NCI-H187 treated with DMSO at 0.1 percent for 48 hours (cell line): ENCODE data around the gene TWIST2.

Source experiments
- DNase-seq: peaks from one replicate; lab custom pipeline; 2025; lab: John Stamatoyannopoulos, UW

The TWIST2 gene

DNA sequence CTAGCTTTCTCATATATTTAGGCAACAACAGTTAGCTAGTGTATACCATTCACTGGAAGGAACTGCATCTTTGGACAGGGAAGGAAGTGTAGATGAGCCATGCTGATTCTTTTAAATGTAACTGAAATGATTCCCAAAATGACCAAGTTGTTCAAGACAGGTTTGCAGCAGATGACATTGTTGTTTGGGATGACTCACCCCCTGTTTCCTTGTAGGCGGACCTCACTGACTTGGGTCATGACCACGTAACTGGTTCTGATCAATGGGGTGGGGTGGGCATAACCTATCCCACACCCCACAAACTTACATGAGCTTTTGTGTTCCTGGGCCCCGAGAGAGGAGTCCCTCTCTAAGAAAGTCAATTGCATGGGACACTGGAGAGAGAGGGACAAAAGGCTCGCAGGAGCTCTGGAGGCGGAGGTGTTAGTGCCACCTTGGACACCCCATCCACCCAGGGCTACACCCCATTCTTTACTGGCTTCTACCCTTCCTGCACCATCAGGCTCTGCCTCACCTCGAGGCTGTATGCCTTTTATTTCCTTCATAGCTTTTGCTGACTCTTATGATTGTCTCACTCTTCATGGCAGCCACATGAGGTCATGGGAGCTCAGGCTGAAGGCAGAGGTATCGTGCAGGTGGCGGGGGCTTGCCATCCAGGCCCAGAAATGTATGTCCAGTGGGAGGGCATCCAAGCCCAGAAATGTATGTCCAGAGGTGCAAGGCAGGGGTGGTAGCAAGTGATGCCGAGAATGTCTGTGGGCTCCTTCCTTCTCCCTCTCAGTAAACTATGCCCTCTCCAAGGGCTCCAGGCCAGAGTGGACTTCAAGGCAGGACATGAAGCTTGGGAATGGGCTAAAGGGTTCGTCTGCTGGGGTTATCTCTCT, 108.0 kb downstream of the TWIST2 start:
- DNase-seq: no peak

DNA sequence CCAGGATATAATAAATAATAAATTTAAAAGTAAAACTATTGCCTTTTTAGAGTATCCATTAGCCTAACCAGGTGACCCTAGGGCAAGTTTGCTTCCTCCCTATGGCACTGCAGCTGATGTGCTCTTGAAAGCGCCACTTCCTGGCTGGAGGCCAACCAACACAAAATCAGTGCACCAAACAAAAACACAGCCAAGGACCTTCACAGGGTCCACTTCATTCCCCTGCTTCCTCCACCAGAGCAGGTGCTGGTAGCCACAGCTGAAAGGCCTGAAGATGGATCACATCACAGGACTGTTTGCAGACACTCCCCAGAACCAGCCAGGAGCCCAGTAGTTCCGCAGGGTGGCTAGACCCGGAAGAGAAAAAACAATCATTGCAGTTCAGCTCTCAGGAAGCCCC, 108.8 kb downstream of the TWIST2 start:
- DNase-seq: no peak
